Keratinocyte (primary cell): ENCODE measurements around the gene FBP1. TPM values are rescaled to one million over a fixed set of nuclear protein-coding genes. Genes with fewer than 3 reads are reported as not detected.

Experiments used
- DNase-seq: peaks from one replicate; pipeline ENCODE4 v3.0.0-alpha.2; 2011; ENCODE audit warnings: low read depth, missing footprints, low spot score
- FAIRE-seq: peaks from 2 replicates; lab custom pipeline; 2011; peaks lifted over from hg19 to GRCh38; lab: Jason Lieb, UNC
- H2AFZ ChIP-seq: 2 replicates; pipeline ENCODE4 v1.6.0; 2012; ENCODE audit warnings: low read length, control low read depth, inconsistent platforms; ENCODE audit not compliant: control insufficient read depth
- H3K27ac ChIP-seq: 2 replicates; pipeline ENCODE4 v1.5.1; 2011; ENCODE audit warnings: low read length; ENCODE audit not compliant: control insufficient read depth, insufficient read depth
- H3K27me3 ChIP-seq: 3 replicates; pipeline ENCODE4 v1.6.0; 2011; ENCODE audit warnings: low read length; ENCODE audit not compliant: control insufficient read depth, insufficient read depth; ENCODE audit errors: extremely low read depth
- H3K36me3 ChIP-seq, 2 experiments: 2 replicates in 1 of 2; 3 replicates in 1 of 2; pipeline ENCODE4 v1.5.1; 2011; ENCODE audit warnings: low read length in 2 of 2, mild to moderate bottlenecking in 1 of 2; ENCODE audit not compliant: control insufficient read depth in 2 of 2, insufficient read depth in 2 of 2; ENCODE audit errors: extremely low read depth in 1 of 2
- H3K4me1 ChIP-seq: 3 replicates; pipeline ENCODE4 v1.5.1; 2011; ENCODE audit warnings: low read length; ENCODE audit not compliant: control insufficient read depth, insufficient read depth; ENCODE audit errors: extremely low read depth
- H3K4me2 ChIP-seq: 3 replicates; pipeline ENCODE4 v1.6.0; 2011; ENCODE audit warnings: low read depth, low read length; ENCODE audit not compliant: control insufficient read depth, insufficient read depth; ENCODE audit errors: extremely low read depth
- H3K4me3 ChIP-seq, 3 experiments: fragments of 200-600 bp in 1 of 3; sonication (generic) in 1 of 3; 2 replicates in 2 of 3; 3 replicates in 1 of 3; pipeline ENCODE4 v1.5.1; 2011 to 2016; ENCODE audit warnings: low read length in 3 of 3, mild to moderate bottlenecking in 3 of 3, control low read depth in 2 of 3, inconsistent platforms in 1 of 3, low read depth in 1 of 3, mixed read lengths in 1 of 3, mixed run types in 1 of 3, moderate library complexity in 1 of 3; ENCODE audit not compliant: control insufficient read depth in 2 of 3, insufficient read depth in 2 of 3; ENCODE audit errors: extremely low read depth in 1 of 3
- H3K79me2 ChIP-seq: 2 replicates; pipeline ENCODE4 v1.6.0; 2012; ENCODE audit warnings: low read length; ENCODE audit not compliant: control insufficient read depth, insufficient read depth
- H3K9ac ChIP-seq: 3 replicates; pipeline ENCODE4 v1.6.0; 2011; ENCODE audit warnings: low read length; ENCODE audit not compliant: control insufficient read depth, insufficient read depth; ENCODE audit errors: extremely low read depth
- H3K9me1 ChIP-seq: 3 replicates; pipeline ENCODE4 v1.6.0; 2011; ENCODE audit warnings: low read length; ENCODE audit not compliant: control insufficient read depth, insufficient read depth; ENCODE audit errors: extremely low read depth
- H3K9me3 ChIP-seq: 2 replicates; pipeline ENCODE4 v1.5.1; 2012; ENCODE audit warnings: low read depth, low read length; ENCODE audit not compliant: control insufficient read depth
- H4K20me1 ChIP-seq: 3 replicates; pipeline ENCODE4 v1.6.0; 2011; ENCODE audit warnings: low read length; ENCODE audit not compliant: control insufficient read depth, insufficient read depth; ENCODE audit errors: extremely low read depth
- CTCF ChIP-seq, 3 experiments: IDR thresholded peaks in 1 of 3; conservative IDR thresholded peaks in 1 of 3; optimal IDR thresholded peaks in 1 of 3; 2 replicates in 2 of 3; 3 replicates in 1 of 3; pipeline versions ENCODE3 to v1.5.1; 2011; ENCODE audit warnings: low read length in 3 of 3, mild to moderate bottlenecking in 3 of 3, moderate library complexity in 2 of 3, control low read depth in 1 of 3, inconsistent platforms in 1 of 3; ENCODE audit not compliant: insufficient read depth in 2 of 3; ENCODE audit errors: extremely low read depth in 1 of 3
- EZH2 ChIP-seq: IDR thresholded peaks from one replicate; pipeline ENCODE4 v1.6.1; 2012; ENCODE audit warnings: inconsistent platforms, mild to moderate bottlenecking, low read length, moderate library complexity
- dilution Hi-C: fragments of 300-500 bp; cut with MboI; formaldehyde crosslinking; loops from one replicate; pipeline ENCODE4 v1.7.0; 2020; ENCODE audit warnings: low sequenced_read_pairs; ENCODE audit not compliant: extremely low pct_ligation_motif_present
- polyA plus RNA-seq, 5 experiments: library from polyadenylated mRNA; depleted of rRNA in 3 of 5; stranded (reverse) in 3 of 5; stranded (forward) in 1 of 5; unstranded in 1 of 5; fragments of >200 nt; gene quantifications; 1 replicate in 1 of 5; 2 replicates in 3 of 5; 3 replicates in 1 of 5; pipeline versions ENCODE4 v1.2.1 to v1.2.3, GENCODE V29; 2011 to 2012; ENCODE audit warnings: missing spikeins in 2 of 5, low read depth in 1 of 5, low replicate concordance in 1 of 5

Gene FBP1
- polyA plus RNA-seq, 1 donor (not counting 4 experiments of a cell fraction or from before 2014, with no cell fraction given) = 0.16 TPM

GRCh38 chr9:94663640-94664039 lies 24.3 kb upstream of the FBP1 start:
- TF ChIP-seq EZH2 (no peak), CTCF (optimal IDR thresholded peaks at IDR 0.05 in 1 of 3, IDR thresholded peaks at IDR 0.05 in 1 of 3, conservative IDR thresholded peaks at IDR 0.05 in 1 of 3; ENCODE audit: extremely low read depth in 1 of 3, insufficient read depth in 2 of 3, low read length in 3 of 3) (no peak)
- FAIRE-seq = no peak
- no peaks in the 10 kb centered on the region for H3K79me2 ChIP-seq
- peaks cover 3% of the 10 kb centered on the region for H3K4me1 ChIP-seq
- no peaks in the 10 kb centered on the region for H4K20me1 ChIP-seq
- H3K27ac ChIP-seq = no peak overlapping the region
- no peak for DNase-seq
- no peaks in the 10 kb centered on the region for H3K9me1 ChIP-seq
- dilution Hi-C loops = no loop called here
- no peaks in the 10 kb centered on the region for H3K27me3 ChIP-seq
- no peak overlapping the region for H3K4me2 ChIP-seq
- H3K9ac ChIP-seq = no peak overlapping the region
- no peaks in the 10 kb centered on the region for H3K9me3 ChIP-seq
- H3K4me3 ChIP-seq = no peak overlapping the region
- no peaks in the 10 kb centered on the region for H3K36me3 ChIP-seq
- H2AFZ ChIP-seq = no peak overlapping the region

GRCh38 chr9:94663140-94663539 lies 23.8 kb upstream of the FBP1 start:
- no peak overlapping the region for H3K4me3 ChIP-seq
- FAIRE-seq = no peak
- H3K4me1 ChIP-seq = no peaks in the 10 kb centered on the region
- no peak overlapping the region for H3K4me2 ChIP-seq
- DNase-seq = no peak
- H3K27ac ChIP-seq = no peak overlapping the region
- H3K9me3 ChIP-seq = no peaks in the 10 kb centered on the region
- TF ChIP-seq CTCF (optimal IDR thresholded peaks at IDR 0.05 in 1 of 3, IDR thresholded peaks at IDR 0.05 in 1 of 3, conservative IDR thresholded peaks at IDR 0.05 in 1 of 3; ENCODE audit: extremely low read depth in 1 of 3, insufficient read depth in 2 of 3, low read length in 3 of 3) (no peak), EZH2 (no peak)
- H3K9ac ChIP-seq = no peak overlapping the region
- no peaks in the 10 kb centered on the region for H3K36me3 ChIP-seq
- H3K27me3 ChIP-seq = no peaks in the 10 kb centered on the region
- no peaks in the 10 kb centered on the region for H3K9me1 ChIP-seq
- no peaks in the 10 kb centered on the region for H4K20me1 ChIP-seq
- no peak overlapping the region for H2AFZ ChIP-seq
- dilution Hi-C loops = no loop called here
- no peaks in the 10 kb centered on the region for H3K79me2 ChIP-seq
